CD4-positive, alpha-beta T cell treated with Interleukin-4 for 1 hour (primary cell): ENCODE results near the gene ZNRF1.

Source experiments
- DNase-seq, 2 donors: peaks; one replicate each; pipeline ENCODE4 v3.0.0-alpha.2; 2020 to 2022

Gene ZNRF1

GRCh38 chr16:75099738-75100602, 101.1 kb downstream of the ZNRF1 start:
- peak; percentile 27 to 45 for DNase-seq

DNA sequence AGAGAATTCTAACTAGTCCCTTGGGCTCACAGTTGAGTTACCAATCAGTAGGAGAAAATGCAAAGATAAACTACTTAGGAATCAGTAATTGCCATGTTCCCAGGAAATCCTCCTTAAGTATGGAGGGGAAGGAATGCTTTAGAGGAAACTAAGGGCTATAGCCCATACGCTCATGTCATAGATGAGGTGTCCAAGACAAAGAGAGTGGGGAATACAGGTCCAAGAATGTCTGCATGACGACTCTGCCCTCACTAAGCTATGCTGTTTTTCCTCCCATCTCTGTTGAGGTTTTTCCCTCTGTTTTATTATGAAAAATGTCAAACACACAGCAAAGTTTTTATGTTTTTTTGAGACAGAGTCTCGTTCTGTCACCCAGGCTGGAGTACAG, 101.8 kb downstream of the ZNRF1 start:
- no peak for DNase-seq

DNA sequence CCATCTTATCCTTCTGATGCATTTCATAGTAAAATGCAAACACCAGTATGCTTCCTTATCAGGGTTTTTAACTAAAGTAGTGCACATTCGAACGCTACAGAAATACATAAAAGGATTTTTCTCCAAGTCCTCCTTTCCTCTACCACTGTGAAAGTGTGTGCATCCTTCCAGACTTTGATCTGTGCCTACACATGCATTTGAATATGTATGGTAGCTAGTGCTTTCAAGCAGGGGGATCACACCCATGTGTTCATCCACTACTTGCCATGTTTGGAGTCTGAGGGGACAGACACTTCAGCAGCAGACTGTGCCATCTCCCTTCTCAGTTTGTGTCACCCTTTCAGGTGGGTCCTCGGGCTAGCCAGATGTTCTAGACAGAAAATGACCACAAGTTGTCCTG, 102.8 kb downstream of the ZNRF1 start:
- DNase-seq, result no peak

DNA sequence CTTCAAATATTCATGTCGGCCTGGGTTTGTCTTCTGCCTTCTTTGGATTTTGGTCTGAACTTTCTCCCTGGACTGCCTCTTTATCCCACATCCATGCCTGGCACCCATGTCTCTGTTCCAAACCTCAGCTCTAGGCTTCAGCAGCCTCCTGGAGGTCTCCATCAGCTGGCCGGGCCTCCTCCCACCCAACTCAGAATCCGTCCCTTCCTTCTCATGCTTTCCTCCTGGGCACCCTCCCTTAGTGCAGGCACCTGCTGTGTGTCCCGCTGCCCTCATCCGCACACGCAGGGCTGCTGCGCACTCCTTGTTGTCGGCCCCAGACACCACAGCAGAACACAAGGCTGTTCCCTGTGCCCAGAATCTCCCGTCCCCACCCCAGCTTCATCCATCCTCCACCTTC, 103.8 kb downstream of the ZNRF1 start:
- DNase-seq, result no peak

- DNase-seq, result no peak
Observed at GRCh38 chr16:75103994-75104393, 105.2 kb downstream of the ZNRF1 start.

GRCh38 chr16:75104836-75105235, 106.0 kb downstream of the ZNRF1 start:
- no peak for DNase-seq

DNA sequence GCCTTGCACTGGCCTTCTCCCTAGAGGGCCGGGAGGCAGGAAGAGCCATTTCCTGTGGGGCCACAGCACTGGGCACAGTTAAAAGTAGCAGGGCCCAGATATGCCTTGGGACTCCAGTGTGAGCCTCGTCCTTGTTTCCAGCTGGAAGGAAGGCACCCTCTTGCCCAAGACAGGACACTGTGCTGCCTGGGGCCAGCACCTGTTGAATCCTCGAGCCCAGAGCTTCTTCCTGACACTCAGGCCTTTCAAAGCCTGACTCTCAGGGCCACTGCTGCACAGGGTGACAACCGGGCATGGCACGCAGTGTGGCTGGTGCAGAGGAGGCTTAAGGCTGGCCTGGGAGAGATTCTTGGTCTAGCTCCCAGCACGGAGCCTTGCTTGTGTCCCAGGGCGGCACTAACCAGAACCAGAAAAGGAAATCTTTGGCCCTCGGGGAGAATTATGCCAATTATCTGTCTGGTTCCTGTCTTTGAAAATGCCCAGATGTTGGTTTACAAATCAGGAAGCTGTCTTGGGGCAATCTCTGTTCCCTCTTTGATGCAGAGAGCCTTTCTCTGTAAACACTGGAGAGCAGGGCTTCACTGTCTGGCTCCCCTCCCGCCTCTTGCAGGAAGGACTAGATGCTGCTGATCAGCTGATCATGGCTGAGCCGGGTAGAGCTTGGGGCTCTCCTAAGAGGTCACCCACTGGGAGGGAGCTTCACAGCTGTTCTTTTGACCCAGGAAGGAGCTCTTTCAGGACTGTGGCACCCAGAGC, 106.7 kb downstream of the ZNRF1 start:
- peak in 1 of 2 donors; percentile 35 for DNase-seq

DNA sequence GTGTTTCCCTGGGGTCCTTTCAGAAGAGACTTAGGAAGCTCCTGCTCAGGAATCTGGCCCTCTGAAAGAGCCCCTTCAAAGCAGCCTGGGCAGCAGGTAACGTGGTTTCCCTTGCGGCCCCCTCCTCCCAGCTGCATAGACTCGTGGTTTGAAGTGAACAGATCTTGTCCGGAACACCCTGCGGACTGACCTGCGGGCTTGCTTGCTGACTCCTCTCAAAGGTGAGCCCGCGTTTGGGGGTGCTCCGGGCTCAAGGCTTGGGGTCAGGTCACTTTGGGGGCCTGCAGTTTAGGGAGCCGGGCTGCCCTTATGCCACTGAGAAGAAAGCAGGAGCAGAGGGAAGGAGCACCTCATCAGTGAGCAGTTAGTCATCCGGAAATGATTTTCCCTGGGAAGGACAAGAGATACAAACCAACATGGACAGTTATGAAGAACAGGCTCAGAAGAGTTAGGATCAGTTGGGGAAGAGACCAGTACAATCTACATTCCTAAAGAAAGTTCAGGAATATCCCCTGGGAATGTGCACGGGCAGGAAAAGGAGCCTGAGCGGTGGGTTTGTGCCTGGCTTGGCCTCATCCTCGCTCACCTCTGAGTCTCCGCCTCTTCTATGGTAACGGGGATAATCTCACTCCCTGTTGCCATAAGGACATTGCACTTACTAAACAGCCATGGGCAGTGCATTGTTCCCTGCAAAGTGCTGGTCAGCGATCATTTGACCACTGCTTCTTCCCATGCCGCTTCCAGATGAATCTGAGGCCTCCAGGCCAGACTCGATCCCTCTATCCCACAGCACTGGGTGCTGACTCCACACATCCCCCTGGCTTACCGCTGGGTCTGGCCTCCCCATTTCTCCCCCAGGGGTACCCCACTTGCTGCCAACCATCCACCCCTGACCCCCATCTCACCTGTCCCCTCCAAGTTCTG, 107.8 kb downstream of the ZNRF1 start:
- no peak for DNase-seq

DNA sequence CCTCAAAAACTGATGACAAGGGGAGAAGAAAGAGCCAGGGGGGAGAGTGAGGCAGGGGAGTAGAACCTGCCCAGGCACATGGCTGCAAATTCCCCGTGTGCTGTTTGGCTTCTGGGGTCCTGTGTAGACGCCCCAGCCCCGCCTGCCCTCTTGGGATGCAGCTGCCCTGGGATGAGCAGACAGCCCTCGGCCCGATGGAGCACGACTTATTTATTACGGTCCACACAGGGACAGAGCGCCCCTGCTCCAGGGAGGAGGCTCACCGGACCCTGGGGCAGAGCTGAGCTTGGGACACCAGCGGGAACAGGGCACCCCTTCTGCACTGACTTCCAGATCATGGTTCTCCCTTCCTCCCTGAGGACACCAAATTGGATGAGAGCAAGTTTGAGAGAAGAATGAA, 108.7 kb downstream of the ZNRF1 start:
- DNase-seq, result no peak

DNA sequence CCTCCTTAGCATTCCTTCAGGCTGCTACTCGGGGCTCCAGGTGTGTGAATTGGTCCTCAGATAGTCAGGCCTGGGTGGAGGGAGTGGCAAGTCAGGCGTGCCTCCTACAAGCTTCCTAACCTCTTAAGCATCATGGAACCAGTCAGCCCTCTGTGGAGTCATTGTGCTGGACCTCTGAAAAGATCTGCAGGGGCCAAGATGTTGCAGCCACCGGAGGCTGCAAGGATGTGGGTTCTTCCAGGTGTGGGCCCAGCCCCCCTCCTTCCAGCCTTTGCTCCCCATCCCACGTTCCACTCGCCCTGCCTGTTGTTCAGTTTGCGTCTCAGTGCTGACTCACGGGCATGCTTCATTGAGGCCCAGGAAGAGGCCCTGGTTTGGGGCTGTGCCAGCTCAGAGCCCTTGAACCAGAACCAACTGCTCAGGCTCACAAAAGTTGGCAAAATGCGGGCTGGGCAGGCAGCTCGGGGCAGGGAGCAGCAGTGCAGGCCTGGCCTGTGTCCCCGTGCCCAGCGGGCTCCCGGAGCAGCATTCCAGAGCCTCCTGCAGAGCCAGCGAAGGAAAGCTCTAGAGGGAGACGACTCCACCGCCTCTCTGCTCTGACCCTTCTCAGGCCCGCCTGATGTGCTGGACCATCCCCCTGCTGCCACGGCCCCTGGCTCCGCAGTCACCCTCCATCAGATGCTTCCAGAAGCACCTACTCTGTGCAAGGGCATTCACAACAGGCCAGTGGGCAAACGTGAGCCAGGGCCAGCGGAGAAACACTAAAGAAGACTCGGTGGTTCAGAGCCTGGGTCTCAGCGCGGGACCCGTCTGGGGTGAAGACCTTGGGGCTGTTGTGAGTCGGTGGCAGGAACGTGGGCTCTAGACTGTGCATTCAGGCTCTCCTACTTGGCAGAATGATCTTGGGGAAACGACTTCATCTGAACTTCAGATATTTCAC, 110.2 kb downstream of the ZNRF1 start:
- DNase-seq, result peak; percentile 51 to 64

- DNase-seq, result no peak
Observed at GRCh38 chr16:75109732-75110243, 111.0 kb downstream of the ZNRF1 start.

- peak; percentile 83 to 85 for DNase-seq
Observed at GRCh38 chr16:75110637-75111513, 112.1 kb downstream of the ZNRF1 start.

DNA sequence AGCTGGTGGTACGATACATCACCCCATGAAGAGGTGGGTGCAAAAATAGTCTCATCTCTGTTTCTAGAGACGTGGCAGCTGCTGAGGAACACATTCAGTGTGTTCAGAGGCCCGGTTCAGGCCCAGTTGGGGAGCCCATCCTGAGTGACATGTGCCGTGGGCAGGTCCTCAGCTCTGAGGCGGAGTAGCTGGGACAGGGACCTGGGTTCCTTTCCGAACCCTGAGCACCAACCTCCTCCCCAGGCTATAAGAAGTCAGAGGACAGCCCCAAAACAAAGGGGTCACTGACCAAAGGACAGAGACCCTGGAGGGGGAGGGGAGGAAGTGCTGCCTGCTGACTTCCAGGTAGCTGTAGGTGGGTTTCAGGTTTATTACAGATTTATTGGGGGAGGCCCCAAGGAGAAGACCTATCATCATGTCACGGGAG, 112.7 kb downstream of the ZNRF1 start:
- no peak for DNase-seq

DNA sequence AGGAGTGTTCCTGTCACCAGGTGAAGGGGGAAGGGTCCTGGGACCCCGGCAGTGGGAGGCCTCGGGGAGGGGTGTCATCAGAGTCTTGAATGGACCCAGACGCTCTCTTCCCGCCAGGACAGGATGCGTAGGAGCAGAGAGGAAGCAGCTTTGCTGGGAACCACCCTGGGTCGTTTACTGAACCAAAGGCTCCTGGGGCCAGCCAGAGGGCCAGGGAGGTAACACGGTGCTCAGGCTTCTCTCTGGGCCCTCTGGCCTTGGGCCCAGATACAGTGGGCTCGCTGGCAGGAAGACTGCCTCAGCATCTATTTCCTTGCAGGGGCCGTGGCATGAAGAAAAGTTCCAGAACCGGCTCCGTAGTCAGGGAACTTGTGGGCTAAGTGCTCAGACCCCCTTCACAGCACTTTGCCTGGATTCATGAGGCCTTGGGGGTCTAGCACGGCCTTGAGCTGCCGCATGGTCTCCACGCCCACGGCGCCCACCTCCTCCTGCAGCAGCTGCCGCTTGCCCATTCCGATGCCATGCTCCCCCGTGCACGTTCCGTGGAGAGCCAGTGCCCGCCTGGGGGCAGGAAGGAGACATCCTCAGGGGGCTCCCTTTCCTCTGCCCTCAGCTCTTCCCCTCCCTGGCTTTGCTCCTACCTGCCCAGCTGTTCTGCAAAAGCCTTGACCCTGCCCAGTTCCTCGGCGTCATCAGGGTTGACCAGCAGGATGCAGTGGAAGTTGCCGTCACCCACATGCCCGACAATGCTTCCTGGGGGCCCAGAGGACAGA, 113.3 kb downstream of the ZNRF1 start:
- no peak for DNase-seq

DNA sequence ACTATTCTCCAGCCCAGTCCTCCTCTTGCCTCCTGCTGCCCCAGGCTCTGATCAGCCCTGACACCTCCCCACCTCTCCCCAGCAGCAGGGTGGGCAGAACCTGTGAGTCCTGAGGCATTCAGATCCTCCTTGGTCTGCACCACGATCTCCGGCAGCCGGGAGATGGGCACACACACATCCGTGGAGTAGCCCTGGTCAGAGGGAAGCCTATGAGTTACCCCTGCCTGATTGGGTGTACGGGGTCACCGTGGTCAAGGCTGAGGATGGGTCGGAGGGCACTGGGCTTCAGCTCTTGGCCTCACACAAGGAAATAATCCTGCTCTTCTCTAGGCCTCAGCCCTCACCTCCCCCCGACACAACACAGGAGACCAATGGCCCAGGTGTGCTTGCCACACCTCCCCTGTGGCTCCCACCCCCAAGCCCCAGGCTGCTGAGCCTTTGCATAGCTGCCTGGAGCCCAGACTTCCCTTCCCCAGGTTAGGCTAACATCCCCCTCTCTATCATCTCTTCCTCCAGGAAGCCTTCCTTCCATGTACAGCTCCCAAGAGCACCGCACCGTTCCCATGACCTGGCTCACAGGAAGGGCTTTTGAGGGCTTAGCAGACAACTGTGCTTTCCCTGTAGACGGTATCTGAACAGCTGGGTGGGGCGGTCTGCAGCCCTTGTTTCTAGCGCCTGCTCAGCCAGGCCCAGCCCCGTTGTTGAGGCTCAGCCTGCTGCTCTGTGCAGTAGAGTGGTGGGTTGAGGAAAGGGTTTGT, 114.1 kb downstream of the ZNRF1 start:
- no peak for DNase-seq

DNA sequence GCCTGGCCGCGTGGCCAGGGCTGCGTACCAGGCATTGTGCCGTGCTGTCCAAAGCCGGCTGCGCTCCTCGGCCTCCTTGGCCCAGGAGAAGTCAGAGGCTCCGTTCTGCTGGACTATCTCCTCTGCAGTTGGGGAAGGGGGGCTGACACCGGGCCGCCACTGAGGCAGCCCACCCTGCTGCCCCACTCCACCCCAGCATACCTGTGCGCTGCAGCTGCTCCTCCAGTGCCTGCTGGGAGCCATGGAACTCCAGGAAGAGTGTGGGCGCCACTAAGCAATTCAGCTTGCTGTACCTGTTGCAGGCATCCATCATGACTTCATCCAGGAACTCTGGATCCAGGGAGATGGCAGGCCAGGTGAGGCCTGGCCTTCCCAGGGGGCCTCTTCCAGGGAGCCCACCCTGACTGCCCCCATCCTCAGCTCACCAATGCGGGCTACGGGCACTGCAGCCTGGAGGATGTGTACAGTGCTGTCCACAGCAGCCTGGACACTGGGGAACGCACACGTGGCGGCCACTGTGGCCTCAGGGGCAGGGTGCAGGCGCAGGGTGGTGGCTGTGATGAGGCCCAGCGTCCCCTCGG, 114.8 kb downstream of the ZNRF1 start:
- no peak for DNase-seq

DNA sequence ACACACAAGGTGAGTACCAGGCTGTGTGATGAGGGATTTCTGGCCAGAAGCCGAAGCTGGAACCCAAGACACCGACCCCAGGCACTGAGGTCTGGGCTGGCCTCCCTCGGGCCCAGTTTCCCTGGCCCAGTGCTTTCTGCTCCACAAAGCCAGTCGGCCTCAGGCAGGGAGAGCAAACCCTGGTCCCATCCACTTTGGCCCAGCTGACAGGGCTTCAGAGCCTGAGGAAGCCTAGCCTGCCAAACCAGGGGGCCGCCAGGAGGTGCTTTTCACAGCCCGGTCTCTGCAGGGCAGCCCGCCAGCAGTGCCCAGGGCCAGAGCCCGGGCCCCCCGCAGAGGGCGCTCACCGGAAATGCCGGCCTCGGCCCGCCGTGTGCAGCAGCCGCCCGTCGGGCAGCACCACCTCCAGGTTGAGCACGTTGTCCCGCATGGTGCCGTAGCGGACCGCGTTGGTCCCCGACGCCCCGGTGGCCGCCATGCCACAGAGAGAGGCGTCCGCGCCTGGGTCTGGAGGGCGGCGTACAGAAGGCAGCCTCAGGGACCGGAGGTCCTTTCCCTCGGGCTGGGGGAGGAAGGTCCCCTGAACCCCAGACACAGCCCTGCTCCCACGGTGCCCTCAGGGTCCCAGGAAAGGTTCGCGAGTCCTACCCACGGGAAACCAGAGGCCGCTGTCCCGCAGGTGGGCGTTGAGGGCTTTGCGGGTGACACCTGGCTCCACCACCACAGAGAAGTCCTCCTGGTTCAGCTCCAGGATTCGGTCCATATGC, 115.5 kb downstream of the ZNRF1 start:
- DNase-seq, result no peak
